GM18861 (cell line): ENCODE results near the gene STAB2.

ENCODE experiments used
- ATAC-seq: cut with Tn5 transposase; IDR thresholded peaks from one replicate; pipeline ENCODE4 v1.9.1; 2021; ENCODE audit not compliant: unreplicated experiment

STAB2 gene

DNA sequence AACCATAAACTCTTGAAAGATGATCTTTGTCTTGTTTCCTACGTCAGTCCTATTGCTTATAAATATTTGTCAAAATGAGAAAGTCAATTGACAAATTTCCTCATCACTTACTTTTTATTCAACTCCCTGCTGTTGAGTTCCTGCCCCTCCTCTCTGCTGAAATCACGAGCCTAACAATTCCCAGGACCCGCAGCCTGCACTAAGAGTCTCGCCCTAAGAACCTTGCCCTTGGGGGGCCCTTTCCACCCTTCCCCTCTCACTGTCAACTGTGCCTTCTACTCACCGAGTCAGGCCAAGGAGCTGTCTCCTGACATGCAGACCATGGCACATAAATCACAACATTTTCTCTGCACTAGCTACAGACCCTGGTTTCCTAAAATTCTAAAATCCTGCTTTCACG lies 99.0 kb downstream of the STAB2 start:
- no peak for ATAC-seq

DNA sequence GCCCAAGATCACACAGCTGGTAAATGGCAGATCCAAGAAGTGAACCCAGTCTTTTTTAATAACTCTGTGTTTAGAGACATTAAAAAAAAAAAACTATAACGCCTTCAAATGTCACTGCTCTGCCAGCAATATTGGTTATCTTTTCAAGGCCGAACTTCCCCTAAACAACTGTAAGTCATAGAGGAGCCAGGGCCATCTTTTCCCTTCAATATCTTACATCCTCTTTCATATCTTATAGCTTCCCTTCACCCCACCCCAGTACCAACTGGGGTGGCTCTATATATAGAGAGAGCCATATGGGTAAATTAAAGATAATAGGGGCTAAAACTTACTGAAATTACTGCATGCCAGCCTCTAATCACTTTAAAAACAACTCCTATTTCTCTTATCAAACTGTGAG lies 100.2 kb downstream of the STAB2 start:
- no peak for ATAC-seq

DNA sequence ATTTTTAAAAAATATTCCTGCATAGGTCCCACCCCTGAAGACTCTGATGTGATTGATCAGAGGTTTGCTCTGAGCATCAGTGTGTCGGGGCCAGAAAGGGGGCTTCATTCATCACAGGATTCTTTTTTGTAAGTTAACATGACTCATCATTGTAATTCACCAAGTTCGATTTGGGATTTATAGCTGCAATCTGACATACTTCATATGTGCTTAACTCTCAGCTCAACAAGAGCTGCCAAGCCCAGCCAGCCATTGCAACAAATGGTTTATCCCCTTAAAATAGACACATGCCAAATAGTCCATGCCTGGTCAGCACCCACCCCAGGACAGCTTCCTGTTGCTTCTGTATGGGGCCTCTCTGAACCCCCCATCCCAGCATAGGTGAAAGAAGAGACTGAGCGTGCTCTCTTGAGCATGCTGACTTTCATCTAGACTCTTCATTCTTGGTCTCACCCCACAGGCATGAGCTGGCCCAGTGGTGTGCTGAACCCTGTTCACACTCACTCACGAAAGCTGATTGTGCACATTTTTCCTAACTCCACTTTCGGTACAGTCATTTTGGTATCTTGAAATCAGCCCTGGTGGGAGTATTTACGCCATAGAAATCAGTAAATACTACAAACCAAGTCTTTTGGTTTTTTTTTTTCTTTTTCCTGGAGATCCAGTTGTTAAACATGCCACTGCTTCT lies 101.4 kb downstream of the STAB2 start:
- no peak for ATAC-seq

DNA sequence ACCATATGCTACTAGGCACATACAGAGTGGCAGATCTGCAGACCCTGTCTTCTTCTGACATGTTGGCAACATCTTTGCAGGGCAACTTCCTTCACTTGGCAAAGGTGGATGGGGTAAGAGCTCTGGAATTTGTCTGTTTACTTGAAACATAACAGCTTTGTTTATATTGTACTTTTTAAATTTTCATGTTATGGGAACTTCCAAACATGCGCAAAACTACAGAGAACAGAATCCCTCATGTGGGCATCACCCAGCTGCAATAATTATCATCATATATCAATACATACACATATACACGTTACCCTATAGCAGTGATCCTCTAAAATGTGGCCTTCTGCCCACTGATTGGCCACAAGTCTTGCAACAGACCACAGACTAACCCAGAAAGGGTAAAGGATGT lies 103.4 kb downstream of the STAB2 start:
- no peak for ATAC-seq

DNA sequence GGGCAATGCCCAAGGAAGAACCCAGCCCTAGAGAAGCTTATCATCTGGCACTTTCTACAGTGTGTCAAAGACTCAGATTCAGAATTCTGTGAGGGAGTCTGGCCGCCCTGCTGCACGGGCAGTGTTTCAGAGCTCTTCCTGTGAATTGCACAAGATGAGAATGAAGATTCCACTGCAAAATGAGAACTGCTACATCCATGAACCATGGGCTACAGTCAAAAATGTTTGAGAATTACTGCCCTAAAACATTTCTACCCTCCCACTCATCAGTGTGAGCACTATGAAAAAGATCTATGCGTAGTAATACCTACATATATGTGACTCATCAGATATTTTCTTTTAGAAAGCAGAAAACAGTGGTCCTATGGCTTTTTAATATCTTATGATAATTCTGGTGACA lies 104.0 kb downstream of the STAB2 start:
- no peak for ATAC-seq

DNA sequence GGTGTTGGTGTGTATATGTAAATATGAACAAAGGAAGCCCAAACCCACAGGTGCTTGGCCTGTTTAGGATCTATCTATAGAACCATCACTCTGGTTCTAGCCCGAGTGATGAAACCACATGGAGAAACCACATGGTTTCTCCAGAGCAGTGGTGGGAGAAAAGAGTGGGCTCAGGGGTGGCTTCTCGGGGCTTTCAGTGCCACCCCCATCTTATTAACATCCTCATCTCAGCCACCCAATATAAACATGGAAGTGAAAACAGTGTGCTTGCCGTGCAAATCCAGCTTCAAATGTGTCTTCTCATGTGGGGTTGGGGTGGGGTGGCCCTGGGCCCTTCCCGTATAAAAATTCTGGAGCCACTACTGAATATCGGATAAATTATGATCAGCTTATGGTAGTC lies 109.0 kb downstream of the STAB2 start:
- ATAC-seq = no peak

DNA sequence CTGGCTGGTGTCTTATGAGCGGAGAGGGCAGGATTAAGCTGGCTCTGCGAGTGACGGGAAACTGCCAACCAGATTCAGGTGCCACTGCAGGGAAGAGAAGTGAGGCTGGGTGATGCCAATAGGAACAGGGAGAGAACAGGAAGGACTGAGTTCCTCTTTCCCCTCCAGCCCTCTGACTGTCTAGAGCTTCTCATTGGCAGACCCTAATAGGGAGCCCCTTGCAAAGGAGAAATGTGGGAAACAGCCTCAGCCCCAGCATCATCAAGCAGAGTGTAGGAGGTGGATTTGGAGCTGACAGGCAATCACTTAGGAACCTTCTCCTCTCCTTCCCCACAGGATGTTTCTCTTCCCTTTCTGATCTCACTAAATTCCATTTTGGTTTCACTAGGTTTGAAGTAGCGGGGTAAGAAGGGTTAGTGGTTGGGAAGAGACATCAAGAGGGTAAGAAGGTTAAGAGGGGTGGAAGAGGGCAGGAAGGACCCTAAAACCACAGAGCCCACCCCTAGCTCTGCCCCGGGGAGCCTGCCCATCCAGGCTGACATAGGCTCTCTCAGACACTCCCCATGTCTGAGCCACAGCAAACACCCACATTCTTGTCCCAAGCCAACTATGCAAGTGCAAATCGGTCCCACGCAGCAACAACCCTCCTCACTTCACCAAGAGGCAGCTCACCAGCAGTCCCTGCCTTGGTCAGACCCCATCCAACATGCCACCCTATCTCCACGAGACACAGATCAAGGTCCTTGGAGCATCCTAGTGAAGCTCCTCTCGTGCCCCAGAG lies 111.1 kb downstream of the STAB2 start:
- ATAC-seq = no peak

DNA sequence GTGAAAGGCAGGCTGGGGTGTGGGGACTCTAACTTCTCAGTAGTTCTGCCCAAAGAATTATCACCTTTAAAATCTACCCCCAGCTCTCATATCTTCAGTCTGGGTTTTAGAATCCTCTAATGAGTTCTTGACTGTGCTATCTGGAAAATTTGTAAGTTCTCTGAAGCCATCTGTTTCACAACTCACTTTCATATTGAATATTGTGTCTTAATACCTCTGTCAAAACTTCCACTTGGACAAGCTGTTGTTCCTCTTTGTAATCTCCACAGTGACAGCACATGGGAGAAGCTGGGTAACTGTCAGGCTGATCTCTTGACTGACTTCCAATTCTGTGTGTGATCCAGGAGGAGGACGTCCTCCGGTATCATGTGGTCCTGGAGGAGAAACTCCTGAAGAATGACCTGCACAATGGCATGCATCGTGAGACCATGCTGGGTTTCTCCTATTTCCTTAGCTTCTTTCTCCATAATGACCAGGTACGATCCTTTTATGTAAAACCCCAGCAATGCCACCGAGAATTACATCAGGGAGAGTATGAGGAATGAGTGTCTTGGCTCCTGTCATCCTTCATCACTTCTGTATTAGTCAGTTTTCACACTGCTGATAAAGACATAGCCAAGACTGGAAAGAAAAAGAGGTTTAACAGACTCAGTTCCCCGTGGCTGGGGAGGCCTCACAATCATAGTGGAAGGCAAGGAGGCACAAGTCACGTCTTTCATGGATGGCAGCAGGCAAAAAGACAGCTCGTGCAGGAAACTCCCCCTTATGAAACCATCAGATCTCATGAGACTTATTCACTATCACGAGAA lies 111.9 kb downstream of the STAB2 start:
- no peak for ATAC-seq

DNA sequence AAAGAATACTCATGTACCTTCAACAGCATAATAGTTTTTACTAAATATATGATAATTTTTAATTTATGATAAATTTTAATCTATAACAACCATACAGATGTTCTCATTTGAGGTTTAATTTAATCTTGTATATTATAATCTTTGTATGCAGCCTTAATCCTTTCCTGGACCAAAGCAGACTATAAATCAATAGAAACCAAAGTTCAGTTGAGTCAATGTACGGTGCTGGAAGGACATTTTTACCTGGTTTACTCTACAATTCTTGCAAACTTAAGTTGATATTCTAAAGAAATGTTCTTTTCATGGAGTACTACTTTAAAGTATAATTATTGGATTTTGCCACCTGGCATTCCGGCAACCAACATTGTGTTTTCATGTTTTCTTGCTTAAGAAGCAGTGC lies 118.0 kb downstream of the STAB2 start:
- ATAC-seq = no peak

DNA sequence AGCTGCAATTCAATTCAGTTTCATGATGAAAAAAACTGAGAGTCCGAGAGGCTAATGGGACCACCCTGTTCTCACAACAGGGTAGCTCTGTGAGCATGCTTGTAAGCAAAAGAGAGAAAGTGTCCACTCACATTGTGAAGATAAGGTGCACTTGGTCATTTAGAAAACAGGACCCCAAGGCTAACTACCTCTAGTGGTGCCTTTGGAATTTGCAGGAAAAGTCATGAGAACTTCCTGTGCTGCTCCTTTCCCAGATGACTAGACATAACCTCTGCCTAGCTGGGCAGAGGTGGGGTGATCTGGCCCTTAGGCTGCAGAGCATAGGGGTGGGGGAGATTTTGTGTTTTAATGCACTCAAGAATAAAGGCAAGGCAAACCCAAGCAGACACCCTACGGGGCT lies 118.9 kb downstream of the STAB2 start:
- ATAC-seq = no peak

DNA sequence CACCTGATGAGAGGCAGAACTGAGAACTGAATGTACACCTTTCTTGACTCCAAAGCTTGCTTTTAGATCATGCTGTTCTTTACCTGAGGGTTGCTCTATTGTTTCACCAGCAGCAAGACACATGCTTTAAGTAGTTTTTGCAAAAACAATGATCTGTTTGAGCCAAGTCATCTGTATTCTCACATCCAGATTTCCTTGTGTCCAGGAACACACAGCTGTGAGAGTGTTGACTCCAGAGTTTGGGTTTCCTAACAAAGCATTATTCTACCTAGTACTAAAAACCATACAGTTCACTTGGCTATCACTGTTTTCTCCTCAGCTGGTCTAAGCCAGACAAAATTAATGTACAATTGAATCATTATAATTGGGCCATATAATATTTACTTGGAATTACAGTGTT lies 120.4 kb downstream of the STAB2 start:
- ATAC-seq = no peak

DNA sequence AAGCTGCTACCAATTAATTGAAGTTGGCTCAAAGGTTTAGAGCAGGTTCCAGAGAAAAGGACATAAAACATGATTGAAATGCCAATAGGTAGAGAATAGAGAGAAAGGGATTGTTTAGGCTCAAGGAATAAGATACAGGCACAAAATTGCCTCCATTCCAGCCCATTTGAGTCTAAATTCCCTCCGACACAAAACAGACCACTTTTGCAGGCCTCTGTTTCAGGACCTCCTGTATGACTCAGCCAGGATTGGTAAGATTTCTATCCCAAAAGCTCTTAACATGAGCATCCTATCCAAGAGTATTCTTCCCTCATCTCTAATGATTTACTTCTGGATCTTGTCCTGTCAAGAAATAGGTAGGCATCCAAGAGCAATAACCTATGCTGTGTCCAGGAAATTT lies 123.5 kb downstream of the STAB2 start:
- ATAC-seq = no peak

DNA sequence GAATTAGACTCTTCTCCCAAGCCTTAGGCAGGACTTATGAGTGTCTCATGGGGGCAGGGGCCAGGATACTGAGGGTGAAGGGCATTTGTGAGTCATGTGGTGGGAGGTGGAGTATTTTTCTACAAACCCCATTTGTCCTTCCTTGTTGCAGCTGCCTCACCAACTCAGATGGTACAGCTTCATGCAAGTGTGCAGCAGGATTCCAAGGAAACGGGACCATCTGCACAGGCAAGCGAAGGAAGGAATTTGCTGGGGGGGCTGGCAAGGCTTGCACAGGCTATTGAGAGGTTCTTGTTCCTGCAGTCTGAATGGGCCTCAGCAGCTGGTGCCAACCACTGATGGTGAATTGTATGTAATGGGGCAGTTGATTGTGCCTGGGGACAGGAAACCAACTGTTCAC lies 125.1 kb downstream of the STAB2 start:
- ATAC-seq = no peak

DNA sequence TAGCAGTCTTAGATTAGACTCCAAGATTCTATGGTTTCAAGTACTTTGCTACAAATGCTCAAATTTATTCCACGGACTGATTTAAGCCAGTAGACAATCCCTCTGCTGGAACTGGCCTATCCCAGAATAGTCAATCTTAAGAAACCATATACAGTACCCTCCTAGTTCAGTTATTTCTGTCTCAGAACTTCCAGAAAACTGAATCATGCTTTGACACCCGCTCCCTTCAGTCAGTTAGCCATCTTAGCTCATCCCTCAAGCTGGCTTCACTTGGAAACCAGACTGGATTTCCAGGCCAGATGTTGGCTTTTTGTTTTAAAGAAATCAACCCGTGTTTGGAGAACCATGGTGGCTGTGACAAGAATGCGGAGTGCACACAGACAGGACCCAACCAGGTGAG lies 128.4 kb downstream of the STAB2 start:
- no peak for ATAC-seq

DNA sequence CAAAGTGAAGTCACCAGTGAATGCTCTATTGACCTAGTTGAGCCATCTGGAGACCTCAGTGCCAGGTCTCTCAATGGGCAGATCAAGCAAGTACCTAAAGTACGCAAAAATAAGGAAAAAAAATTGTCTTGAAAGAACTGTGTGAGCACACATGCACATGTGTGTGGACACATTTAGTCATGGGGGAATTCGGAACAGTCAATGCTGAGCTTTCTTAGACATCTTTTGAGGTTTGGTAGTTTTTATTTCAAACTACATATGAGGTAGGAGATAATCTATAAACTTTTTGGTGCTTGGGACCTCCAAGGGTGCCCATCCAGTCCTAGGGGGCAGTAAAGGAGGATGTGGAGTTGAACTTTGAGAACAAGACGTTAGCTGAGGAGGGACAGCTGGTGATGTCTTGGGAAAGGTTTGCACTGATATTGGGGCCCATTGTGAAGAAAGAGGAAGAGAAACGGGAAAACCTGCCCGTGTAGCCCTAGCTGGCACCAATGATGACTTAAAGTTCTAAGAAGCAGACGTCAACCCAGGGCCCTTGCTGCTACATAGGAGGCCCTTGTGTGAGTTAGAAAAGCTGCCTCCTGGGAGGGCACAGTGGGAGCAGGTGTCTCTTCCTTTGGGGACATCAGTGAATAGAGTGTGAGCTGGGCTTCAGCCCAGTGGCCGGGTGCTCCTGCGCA lies 129.6 kb downstream of the STAB2 start:
- ATAC-seq = no peak

DNA sequence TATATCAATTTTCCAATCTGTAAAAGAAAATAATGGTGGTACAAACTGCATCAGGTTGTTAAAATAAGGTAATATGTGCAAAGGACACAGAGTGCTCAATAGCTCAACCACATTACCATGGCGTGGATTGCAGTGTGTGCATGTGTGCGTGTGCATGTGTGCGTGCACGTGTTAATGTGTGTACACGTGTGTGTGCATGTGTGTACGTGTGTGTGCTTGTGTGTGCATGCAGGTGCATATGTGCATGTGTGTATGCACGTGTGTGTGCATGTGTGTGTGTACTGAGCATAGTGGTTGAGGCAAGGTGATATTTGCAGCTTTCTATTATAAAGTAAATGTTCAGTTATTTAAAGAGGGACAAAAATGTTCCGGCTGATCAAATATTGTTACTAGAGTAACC lies 138.3 kb downstream of the STAB2 start:
- no peak for ATAC-seq

DNA sequence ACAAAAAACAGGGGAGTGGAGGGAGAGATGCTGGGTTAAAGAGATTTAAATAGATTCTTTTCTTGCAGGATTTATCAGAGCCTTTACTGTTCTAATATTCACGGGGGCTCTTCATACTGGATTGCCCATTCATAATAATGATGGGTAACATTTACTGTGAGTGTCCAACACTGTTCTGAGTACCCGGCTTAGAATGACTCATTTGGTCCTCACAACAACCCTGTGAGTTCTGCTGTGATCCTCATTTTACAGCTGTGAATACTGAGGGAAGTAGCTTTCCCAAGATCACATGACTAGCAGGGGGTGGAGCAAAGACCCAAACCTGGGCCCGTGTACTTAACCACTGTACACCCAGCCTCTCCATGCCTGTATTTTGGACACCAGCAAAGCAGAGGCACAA lies 140.6 kb downstream of the STAB2 start:
- no peak for ATAC-seq

DNA sequence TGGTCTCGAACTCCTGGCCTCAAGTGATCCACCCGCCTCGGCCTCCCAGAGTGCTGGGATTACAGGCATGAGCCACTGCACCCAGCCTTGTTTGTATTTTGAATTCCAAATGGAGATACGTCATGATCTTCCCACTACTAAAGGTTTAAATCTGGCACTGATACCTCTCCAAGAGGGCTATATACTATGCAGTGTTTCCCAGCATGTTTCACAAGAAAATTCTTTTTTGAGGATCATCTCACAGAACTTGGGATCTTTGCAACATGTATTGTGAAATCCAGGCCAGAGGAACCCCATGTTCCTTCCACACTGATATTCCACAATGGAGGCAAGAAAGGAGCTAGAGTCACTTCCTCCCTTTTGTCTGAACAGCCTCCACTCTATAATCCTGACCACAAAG lies 141.2 kb downstream of the STAB2 start:
- no peak for ATAC-seq

DNA sequence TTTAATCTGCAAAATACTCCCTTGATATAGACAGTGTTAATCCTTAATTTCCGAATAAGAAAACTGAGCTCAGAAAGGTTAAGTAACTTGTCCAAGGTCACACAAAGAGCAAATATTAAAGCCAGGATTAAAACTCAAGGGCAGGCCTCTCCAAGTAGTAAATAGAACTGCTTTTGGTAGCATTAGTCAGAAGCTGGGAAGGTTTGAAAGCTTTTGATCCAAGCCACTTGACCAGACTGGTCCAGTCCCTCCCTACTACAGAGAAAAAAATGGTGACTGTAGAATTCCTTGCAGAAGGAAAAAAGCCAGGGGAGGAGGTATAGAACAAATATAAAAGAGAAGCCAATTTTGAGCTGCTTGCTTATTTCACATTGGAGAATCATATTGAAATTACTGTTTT lies 142.4 kb downstream of the STAB2 start:
- no peak for ATAC-seq

DNA sequence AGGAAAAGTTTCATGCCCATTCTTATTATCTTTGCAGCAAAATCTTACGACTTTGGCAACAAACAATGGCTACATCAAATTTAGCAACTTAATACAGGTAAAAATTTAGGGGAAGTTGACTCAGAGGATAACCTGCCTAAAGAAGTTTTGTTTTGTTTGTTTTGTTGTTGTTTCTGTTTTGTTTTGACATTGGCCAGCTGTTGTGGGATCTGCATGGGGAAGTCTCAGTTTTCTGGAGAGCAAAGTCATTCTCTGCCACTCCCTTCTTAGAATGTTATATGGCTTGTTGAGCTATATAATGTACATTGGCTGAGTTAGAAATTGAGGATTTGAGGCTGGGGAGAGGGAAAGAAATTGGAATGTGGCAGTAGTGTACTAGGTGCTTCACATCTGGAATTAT lies 144.5 kb downstream of the STAB2 start:
- ATAC-seq = no peak

DNA sequence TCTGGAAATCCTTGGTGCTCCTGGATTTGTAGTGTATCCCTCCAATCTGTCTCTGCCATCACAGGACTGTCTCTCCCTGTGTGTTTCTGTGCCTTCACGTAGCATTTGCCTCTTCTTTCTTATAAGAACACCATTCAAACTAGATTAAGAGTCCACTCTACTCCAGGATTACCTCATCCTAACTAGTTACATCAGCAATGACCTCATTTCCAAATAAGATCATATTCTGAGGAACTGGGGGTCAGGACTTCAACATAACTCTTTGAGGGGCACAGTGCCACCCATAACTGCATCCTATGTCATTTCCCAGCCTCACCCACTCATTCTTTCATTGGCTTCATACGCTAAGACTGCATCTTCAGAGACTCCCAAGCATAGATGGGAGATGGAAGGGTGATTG lies 147.8 kb downstream of the STAB2 start:
- no peak for ATAC-seq
